HG03520 (cell line): ENCODE data around the gene C8G.

Experiments
- ATAC-seq: cut with Tn5 transposase; IDR thresholded peaks from one replicate; pipeline ENCODE4 v1.9.1; 2021; ENCODE audit warnings: mild to moderate bottlenecking, moderate library complexity; ENCODE audit not compliant: unreplicated experiment

Gene C8G

DNA sequence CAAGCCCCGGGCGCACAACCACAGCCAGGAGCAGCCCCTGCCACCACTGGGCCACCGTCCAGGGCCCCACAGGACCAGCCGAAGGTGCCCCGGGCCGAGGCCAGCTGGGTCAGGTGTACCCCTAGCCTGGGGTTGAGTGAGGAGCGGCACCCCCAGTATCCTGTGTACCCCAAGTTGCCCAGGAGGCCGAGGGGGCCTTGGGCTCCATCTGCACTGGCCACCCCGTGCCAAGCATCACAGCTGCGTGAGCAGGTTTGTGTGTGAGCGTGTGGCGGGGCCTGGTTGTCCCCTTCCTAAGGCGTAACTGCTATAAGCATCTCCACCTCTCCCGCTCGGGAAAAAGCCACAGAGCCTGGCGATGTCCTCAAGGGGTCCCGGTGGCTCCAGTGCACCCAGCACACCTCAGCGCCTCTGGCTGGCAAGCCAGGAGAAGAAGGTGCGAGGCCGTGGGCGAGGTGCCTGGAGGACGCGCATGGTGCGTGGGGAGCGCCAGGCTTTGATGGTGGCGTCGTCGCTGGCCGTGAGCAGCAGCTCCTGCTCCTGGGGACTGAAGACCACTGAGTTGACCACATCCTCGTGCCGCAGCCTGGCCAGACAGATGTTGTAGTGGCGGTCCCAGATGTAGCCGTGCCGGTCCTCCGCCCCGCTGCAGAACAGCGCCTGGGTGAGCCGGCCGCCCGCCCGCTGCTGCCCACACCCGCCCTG is 4.4 kb upstream of the C8G start:
- ATAC-seq: no peak

DNA sequence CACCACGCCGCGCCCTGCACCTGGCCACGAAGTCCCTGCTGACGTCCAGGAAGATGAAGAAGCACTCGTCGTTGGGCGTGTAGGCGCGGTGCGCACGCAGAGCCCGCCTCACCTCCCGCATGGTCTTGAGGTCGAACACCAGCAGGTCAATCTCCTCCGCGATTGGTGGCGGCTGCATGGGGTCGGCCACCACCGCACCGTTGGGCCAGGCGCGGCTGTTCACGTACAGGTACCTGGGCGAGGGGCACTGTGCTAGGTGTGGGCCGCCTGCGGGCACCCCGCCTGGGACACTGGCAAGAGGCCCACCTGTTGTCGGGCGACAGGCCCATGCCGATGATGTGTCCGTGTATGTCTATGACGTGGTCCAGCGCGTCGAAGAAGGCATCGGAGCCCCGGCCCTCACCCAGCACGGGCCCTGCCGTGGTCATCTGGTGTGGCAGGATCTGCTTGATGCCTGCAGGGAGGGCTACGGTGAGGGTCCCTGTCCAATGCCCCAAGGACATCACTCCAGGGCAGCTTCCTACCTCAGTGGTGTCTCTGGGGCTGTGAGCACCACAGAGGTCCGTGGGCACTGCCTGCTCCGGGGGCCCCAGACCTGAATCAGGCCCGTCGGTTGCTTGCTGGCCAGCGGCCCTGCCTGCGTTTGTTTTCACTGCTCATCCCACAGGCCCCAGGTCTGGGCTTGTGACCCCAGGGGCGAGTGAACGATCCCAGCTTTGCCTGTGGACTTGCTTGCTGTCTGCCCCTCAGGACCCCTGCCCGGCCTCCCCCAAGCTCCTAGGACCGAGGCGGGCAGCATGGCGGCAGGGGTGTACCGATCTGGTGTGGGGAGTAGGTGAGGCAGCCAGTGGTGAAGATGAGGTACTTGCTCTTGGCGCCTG is 3.6 kb upstream of the C8G start:
- ATAC-seq: no peak

DNA sequence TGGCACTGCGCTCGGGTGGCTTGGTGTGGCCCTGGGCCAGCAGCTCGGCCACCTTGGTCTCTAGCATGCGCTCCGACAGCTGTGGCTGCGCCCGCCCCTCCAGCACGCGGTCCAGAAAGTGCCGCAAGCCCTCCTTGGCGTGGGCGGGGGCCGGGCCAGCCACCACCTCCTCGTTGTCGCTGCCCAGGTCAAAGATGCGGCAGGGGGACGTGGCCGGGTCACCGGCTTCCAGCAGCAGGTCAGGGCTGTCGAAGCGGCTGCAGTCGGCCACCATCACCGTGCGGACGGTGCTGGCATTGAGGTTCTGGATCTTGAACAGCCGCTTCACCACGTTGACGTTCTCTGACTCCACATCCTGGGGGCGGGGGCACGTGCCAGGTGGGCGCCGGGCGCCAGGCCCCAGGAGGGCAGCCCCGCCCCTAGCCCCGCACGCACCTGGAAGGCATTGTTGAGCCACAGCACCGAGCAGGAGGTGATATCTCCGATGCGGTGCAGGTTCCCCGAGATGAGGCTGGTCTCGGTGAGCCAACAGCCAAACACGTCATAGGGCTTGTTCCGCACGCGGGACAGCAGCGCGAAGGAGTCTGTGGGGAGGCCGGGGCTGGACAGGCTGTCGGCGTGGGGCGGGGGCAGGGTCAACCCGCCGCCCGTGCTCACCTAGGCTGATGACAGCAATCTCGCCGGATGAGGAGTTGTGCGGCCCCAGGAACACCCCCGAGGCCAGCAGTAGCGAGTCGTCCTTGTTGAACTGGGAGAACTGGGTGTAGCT is 2.7 kb upstream of the C8G start:
- no peak for ATAC-seq

DNA sequence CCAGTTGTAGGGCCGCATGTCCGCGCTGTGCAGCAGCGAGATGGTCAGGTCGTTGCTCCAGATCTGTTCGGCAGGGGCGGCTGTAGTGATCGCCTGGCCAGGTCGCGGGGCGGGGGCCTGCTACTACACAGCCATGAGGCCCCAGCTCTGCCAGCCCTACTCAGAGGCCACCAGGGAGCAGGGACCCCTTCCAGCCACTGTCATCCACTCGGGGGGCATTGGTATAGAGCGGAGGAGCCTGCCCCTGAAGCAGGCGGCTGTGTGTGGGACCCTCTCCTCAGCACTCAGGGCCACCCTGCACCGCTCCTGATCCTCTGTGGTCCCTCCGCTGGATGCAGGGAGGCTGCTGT is 2.2 kb upstream of the C8G start:
- ATAC-seq: no peak

DNA sequence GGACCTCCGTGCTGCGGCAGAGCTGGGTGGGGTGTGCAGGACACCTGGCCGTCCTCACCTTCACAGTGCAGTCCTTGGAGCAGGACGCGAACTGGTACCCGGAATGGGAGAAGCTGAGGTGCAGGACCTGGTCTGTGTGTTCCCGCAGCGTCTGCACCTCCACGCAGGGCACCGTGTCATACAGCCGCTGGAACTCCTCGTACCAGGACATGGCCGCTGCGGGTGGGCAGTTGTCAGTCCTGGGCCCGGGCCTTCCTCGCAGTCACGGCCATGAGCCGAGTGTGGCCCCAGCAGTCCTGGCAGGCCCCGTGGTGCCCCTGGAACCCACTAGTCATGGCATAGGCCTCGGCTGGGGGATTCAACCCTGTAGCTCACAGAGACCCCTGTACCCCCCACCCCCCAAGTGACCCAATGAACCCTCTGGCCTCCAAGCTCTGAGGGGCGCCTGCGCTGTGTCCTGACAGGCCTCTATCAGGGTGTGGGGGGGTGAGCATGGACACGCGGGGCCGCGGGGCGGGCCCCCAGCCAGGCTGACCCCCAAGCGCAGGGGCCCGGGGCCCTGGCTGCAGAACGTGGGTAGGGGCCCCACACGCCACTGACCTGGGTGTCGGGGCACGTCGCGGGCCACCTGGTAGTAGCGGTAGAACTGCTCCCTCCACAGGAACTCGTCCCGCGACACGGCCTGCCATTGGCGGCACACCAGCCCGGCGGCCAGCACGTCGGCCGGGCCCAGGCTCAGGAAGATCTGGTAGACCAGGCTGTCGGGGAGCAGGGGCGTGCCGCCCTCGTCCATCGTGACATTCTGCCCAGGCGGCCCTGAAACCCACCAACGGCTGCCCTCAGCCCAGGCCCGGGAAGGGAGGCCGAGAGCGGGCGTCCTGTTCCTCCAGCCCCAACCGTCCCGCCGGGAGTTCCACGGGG is 1.5 kb upstream of the C8G start:
- no peak for ATAC-seq

DNA sequence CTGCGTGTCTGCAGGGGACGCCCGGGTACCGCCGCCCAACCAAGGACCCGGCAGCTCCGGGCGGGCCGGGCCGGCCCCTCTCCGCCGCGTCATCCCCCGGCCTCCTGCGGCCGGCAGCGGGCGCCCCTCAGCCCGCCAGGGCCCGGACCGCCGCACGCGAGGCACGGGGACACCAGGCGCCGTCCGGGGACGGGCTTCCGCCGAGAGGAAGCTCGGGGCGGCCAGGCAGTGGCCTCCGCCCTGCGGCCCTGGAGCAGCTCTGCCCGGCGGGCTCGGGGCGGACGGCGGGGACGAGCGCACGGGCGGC is 878 bp upstream of the C8G start:
- peak; percentile 26 for ATAC-seq

DNA sequence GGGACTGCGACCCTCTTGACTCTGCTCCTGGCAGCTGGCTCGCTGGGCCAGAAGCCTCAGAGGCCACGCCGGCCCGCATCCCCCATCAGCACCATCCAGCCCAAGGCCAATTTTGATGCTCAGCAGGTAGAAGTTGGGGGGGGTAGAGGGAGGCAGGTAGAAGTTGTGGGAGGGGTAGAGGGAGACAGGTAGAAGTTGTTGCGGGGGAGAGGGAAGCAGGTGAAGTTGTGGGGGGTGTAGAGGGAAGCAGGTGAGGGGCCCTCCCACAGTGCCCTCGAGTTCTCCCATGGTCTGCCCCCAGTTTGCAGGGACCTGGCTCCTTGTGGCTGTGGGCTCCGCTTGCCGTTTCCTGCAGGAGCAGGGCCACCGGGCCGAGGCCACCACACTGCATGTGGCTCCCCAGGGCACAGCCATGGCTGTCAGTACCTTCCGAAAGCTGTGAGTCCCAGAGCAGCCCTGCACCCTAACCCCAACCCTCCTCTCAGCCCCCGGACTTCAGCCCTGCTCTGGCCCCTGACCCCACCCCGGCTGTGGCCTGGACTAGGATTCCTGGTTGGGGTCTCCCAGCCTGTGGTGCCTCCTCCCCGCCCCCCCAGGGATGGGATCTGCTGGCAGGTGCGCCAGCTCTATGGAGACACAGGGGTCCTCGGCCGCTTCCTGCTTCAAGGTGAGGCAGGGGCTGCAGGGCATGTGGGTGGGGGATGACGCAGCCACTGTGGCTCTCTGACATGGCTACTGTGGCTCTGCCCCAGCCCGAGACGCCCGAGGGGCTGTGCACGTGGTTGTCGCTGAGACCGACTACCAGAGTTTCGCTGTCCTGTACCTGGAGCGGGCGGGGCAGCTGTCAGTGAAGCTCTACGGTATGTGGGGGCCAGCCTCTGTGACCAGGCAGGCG is 537 bp downstream of the C8G start:
- no peak for ATAC-seq

DNA sequence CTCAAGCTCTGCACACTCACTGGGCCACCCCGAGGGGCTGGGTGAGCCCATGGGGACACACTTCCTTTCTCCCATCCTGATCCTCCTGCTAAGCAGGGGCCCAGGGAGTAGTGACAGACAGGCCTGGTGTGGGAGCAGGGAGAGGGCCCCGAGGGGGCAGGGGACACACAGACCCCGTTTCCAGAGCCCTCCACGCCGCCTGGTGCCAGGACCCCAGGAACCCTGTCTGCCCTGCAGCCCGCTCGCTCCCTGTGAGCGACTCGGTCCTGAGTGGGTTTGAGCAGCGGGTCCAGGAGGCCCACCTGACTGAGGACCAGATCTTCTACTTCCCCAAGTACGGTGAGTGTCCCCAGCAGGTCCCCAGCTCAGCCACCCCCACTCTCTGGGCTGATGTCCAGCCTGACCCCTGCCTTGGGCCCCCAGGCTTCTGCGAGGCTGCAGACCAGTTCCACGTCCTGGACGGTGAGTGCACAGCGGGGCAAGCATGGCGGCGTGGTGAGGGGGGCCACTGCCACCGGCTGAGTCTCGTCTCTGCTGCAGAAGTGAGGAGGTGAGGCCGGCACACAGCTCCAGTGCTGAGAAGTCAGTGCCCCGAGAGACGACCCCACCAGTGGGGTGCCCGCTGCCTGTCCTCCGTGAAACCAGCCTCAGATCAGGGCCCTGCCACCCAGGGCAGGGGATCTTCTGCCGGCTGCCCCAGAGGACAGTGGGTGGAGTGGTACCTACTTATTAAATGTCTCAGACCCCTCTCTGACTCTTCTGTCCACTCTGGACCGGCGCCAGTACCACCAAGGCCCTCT is 1.4 kb downstream of the C8G start:
- ATAC-seq: no peak

DNA sequence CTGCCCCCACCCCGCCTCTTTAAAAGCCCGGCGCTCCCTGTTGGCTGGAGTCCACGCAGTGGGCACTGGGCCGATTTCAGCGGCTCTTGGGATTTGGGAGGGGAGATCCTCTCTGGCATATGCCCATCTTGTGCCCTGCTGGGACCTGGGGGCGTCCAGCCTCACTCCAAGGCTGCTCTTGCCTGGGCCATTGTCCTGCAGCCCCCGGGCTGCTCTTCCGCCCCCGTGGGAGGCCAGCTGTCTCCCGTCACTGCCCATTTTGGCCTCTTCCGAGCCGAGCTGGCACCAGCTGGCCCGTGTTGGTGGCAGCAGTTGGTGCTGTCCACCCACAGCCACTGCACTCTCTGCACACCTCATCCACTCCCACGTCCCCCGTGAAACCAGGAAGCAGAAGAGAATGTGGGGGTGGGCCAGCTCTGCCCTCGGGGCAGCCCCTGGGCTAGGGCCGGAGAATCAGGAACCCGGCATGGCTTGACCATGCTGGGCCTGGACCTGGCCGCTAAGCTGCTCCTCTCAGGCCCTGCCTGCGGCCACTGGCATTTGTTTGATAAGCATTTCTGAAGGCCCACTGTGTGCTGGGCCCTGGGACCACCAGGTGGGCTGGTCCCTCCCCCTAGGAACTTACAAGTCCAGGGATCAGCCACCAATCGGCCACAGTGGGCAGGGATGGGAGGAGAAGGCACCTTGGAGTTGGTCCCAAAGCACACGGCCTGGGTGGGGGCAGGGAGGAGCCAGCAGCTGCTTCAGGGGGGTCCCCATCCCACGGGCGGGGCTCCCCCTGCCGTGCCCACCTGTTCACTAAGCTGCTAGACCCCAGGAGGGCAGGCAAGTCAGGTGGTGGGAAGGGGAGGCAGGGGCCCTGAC is 2.2 kb downstream of the C8G start:
- ATAC-seq: no peak

DNA sequence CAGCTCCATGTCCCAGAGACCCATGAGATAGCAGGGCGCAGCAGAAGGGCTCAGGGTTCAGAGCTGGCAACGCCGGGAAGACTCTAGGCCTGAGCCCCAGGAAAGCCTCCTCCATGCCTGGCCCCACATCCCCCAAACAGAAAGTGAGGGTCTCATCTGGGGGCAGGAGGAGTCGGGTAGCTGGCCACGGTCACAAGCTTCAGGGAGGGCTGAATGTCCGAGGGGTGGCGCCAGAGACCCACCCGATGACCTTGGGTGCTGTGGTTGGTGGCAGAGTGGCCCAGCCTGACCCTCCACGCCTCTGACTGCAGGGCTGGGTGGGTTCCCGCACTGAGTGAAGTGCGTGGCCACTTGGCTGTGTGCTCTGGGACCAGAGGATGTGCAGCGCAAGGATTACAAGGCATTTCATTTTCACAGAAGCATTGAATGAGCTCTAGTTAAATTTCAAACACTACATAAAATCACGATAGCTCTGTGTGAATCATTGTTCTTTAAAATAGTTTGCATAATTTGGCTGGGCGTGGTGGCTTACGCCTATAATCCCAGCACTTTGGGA is 3.0 kb downstream of the C8G start:
- no peak for ATAC-seq

DNA sequence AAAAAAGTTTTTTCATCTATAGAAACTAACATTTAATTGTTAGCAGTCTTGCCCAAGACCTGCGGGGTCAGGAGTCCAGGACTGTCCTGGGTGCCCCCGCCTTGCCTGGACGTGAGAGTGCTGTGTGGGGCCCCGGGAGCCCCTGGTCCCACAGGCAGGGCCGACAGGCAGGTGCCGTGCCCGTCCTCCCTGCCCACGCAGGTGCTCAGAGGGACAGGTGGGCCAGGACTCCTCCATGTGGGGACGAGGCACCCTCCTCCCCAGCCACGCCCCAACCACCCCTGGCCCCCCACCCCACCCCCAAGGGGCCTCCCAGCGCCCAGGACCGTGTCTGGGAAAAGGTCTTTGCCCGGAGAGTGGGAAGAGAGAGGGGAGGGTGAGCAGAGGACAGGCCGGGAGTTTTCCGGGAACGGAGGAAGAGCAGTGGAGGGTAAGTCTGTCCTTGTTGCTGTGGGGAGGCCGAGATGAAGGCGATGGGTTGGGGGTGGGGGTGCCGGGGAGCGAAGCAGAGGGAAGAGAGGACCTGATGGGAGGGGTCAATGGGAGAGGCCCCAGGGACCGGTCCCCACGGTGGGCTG is 4.3 kb downstream of the C8G start:
- no peak for ATAC-seq

DNA sequence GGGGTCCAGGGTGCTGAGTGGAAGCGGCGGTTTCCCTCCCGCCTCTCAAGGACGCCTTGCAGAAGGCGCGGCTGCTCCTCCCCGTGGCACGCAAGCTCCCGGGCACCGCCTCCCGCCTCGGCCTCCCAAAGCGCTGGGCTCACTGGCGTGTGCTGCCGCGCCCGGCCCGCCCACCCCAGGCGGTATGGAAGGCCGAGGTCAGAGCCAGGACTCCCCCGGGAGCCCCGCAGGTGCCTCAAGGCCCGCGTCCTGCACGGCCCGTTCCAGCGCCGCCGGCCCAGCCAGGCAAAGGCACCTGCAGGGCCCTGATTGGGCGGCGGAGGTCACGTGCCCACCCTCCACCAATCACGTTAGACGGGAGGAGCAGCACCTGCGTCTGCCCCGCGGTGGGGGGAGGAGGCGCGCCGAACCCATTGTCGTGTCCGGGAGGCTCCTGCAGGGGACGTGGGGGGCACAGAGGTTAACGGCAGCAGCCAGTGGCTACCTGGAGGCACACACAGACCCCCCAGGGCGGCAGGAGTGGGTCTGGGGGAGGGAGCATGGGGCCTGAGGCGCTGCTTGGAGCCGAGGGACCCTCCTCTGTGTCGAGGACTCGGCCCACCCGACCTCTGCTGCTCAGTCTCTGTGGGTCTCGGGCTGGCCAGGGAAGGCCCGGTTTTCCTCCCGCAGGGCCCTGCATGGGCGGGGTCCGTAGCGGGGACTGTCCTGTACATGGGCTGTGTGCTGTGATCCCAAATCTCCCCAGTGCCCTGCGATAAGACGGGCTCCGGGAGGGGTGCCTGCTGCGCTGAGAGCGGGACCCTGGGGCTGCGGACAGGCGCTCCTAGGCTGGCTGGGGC is 5.0 kb downstream of the C8G start:
- ATAC-seq: peak; percentile 81

DNA sequence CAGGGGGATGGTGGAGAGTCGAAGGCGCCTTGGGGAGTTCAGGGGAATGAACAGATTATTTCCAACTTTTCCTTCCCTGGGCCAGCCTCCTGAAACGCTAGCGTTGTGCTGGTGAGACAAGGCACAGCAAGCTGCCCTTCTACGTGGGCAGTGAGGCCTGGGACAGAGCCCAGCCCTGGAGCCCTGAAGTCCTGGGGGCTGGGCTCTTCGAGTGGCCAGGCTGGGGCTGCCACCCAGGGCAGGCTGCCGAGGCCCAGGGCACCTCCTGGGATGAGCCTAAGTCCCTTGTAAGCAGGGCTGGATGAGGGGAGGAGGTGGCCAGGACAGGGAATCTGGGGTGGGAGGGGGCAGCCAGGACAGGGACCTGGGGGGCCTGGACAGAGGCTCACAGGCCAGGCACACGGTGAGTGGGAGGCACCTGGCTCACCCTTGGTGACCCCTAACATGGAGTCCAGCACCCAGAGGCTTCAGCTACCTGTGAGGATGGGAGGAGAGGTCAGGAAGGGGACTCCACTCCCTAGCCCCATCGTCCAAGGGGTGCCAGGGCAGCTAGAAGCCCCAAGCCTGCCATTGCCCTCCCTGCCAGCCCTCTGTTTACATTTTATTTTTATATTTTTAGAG is 5.7 kb downstream of the C8G start:
- ATAC-seq: no peak

DNA sequence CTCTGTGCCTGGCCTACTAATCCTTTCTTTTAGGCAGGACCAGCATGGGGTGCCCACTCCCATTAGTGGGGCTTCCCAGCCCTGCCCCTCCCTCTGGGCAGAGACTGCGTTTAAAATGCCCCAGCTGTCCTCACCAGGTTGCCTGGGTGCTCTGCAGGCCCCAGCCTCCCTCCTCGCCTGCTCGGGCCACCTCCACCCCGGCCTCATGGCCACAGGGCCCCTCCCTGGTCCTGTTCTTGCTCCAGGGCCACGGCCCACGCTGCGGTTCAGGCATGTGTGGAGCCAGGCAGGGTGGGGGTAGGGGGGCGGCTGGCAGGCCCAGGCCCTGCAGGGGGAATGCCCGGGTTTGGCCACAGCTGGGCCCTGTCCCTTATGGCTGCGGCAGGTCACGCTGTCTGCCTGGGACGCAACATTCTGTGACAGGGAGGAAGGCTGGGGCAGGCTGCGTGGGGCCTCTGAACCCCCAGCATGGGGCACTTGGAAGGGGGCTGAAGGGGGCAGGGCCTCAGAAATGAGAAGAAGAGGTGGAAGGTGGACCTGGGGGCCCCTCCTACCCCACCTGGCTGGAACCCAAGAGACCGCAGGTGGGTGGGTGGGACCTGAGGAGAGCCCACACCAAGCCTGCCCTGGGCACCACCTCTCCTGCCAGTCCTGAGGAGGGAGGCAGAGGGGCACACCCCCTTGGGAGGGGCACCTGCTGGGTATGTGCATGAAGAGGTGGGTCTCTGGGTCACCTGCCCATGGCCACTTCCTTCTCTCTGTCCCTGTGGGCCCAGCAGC is 6.7 kb downstream of the C8G start, which contains the start of gene LCN12:
Gene LCN12, plus strand, starts transcription at position 733 of the 780 bp plus-strand sequence. CDS start 55 bp downstream, outside the sequence.
- no peak for ATAC-seq

DNA sequence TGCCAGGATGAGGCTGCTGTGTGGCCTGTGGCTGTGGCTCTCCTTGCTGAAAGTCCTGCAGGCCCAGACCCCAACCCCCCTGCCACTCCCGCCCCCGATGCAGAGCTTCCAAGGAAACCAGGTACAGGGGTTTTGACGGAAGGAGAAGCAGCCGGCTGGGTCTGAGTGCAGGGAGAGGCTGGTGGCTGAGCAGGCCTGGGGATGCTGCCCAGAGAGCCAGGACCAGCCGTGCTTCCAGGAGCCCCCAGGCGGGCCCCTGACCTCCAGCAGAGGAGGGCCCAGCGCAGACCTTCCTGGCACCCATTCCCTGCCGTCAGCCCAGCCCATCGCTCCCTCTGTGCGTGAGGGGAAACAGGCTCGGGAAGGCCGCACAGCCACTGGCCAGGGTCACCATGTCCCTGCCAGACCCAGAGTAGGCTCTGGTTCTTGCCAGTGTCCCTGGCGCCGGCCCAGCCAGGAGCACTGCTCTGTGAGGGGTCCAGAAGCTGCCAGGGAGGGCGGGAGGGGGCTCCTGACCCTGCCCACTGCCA is 7.3 kb downstream of the C8G start:
- ATAC-seq: no peak
